K562 (cell line): Measurements from ENCODE around the gene C2CD5. TPM values are rescaled to one million over a fixed set of nuclear protein-coding genes. Genes with fewer than 3 reads are reported as not detected.

Experiments used
- ATAC-seq: fragments of 200-7000 bp; cut with Tn5 transposase; 3 replicates; pipeline ENCODE4 v1.9.1; 2020; ENCODE audit warnings: moderate library complexity
- BruUV-seq: library from RNA; stranded (reverse); fragments of 400-500 nt; replicated peaks from 2 replicates; lab custom pipeline; 2021; lab: Mats Ljungman, UMichigan
- CTCF ChIA-PET: fragments of 300-600 bp; formaldehyde crosslinking; extraction: SDS; loops from one replicate; lab custom pipeline; 2021; ENCODE audit warnings: low intra/inter-chr PET ratio; lab: Yijun Ruan, JAX
- POLR2A ChIA-PET: fragments of 300-600, 350-650 bp; sonication (Branson Sonifier 250); formaldehyde crosslinking; extraction: SDS; loops from one replicate; lab custom pipeline; 2021; ENCODE audit warnings: antibody characterized with exemption, inconsistent platforms; lab: Yijun Ruan, JAX
- DNase-seq, 4 experiments: peaks; one replicate each; pipeline versions ENCODE4 v3.0.0 to v3.0.0-alpha.2; 2011 to 2018; ENCODE audit warnings: low spot score in 3 of 4, mixed read lengths in 3 of 4; ENCODE audit errors: extremely low read depth in 1 of 4
- FAIRE-seq: peaks from 2 replicates; lab custom pipeline; 2011; peaks lifted over from hg19 to GRCh38; lab: Jason Lieb, UNC
- H2AFZ ChIP-seq: 2 replicates; pipeline ENCODE4 v1.6.0; 2011; ENCODE audit warnings: low read depth, low read length, control low read depth, inconsistent platforms
- H3K27ac ChIP-seq: fragments of 200-600 bp; 3 replicates; pipeline ENCODE4 v1.8.0; 2011; ENCODE audit warnings: low read depth, mild to moderate bottlenecking, control low read depth, inconsistent platforms, low read length, moderate library complexity, mixed read lengths; ENCODE audit errors: extremely low read depth
- H3K27me3 ChIP-seq, 2 experiments: fragments of 300-600 bp in 1 of 2; 2 replicates in 1 of 2; 3 replicates in 1 of 2; pipeline versions ENCODE4 v1.6.0 to v1.8.0; 2011; ENCODE audit warnings: inconsistent platforms in 2 of 2, low read length in 2 of 2, mild to moderate bottlenecking in 1 of 2, mixed read lengths in 1 of 2, moderate library complexity in 1 of 2; ENCODE audit not compliant: control insufficient read depth in 2 of 2, insufficient read depth in 2 of 2
- H3K36me3 ChIP-seq: fragments of 300-600 bp; 3 replicates; pipeline ENCODE4 v1.8.0; 2011; ENCODE audit warnings: mild to moderate bottlenecking, low read length, inconsistent platforms; ENCODE audit not compliant: control insufficient read depth, insufficient read depth
- H3K4me1 ChIP-seq, 2 experiments: fragments of 200-600 bp in 1 of 2; replicated peaks in 1 of 2; 2 replicates in 1 of 2; 3 replicates in 1 of 2; pipeline versions ENCODE4 v1.5.1 to v1.8.0; 2011; ENCODE audit warnings: inconsistent platforms in 2 of 2, low read length in 2 of 2, mild to moderate bottlenecking in 1 of 2, mixed read lengths in 1 of 2, moderate library complexity in 1 of 2; ENCODE audit not compliant: control insufficient read depth in 2 of 2, insufficient read depth in 2 of 2
- H3K4me2 ChIP-seq: 2 replicates; pipeline ENCODE4 v1.6.1; 2011; ENCODE audit warnings: low read length, control low read depth, inconsistent platforms, mixed read lengths; ENCODE audit not compliant: insufficient read depth
- H3K4me3 ChIP-seq: fragments of 200-600 bp; sonication (generic), shearing (Covaris generic); 2 replicates; pipeline ENCODE4 v1.5.1; 2016; ENCODE audit warnings: control low read depth, inconsistent platforms
- H3K79me2 ChIP-seq: fragments of 200-600 bp; 3 replicates; pipeline ENCODE4 v1.8.0; 2011; ENCODE audit warnings: low read length, inconsistent platforms; ENCODE audit not compliant: control insufficient read depth, insufficient read depth
- H3K9ac ChIP-seq, 2 experiments: 2 replicates each; pipeline versions ENCODE4 v1.6.0 to v1.6.1; 2011; ENCODE audit warnings: low read depth in 2 of 2, low read length in 2 of 2, control low read depth in 1 of 2, inconsistent platforms in 1 of 2, mild to moderate bottlenecking in 1 of 2, mixed read lengths in 1 of 2; ENCODE audit not compliant: insufficient read depth in 1 of 2
- H3K9me1 ChIP-seq: one replicate; pipeline ENCODE4 v1.6.0; 2011; ENCODE audit warnings: inconsistent platforms, mild to moderate bottlenecking, low read length, moderate library complexity; ENCODE audit not compliant: control insufficient read depth, insufficient read depth
- H3K9me3 ChIP-seq: replicated peaks from 2 replicates; pipeline ENCODE4 v1.5.1; 2011; ENCODE audit warnings: low read depth, low read length, inconsistent platforms; ENCODE audit not compliant: control insufficient read depth, insufficient read depth
- H4K20me1 ChIP-seq: replicated peaks from 2 replicates; pipeline ENCODE4 v1.6.1; 2011; ENCODE audit warnings: low read length, inconsistent platforms, mixed read lengths; ENCODE audit not compliant: control insufficient read depth, insufficient read depth
- BACH1 ChIP-seq: fragments of 200-800 bp; sonication (Bioruptor generic); IDR thresholded peaks from 2 replicates; pipeline ENCODE4 v1.6.1; 2016; ENCODE audit warnings: missing genetic modification characterization, missing compliant biosample characterization
- CSDE1 ChIP-seq, 2 experiments: fragments of 450-650 bp; IDR thresholded peaks; 2 replicates each; pipeline ENCODE4 v1.6.1; 2016; ENCODE audit warnings: mild to moderate bottlenecking in 1 of 2
- FOXP4 ChIP-seq: sonication (generic); formaldehyde crosslinking; IDR thresholded peaks from 2 replicates; pipeline ENCODE4 v1.8.0; 2022; ENCODE audit warnings: mild to moderate bottlenecking, missing genetic modification reagents, borderline replicate concordance
- MYBL2 ChIP-seq, 2 experiments: fragments of 450-650 bp in 1 of 2; sonication (generic) in 1 of 2; formaldehyde crosslinking in 1 of 2; IDR thresholded peaks; 2 replicates each; pipeline versions ENCODE4 v1.6.1 to v1.8.1; 2017 to 2022; ENCODE audit warnings: borderline replicate concordance in 1 of 2, inconsistent platforms in 1 of 2, low read depth in 1 of 2, mild to moderate bottlenecking in 1 of 2, missing genetic modification reagents in 1 of 2, moderate library complexity in 1 of 2
- THRB ChIP-seq: fragments of 450-650 bp; formaldehyde crosslinking; conservative IDR thresholded peaks from 2 replicates; pipeline ENCODE4 v1.4.0; 2022; ENCODE audit warnings: mild to moderate bottlenecking, missing genetic modification characterization
- ZNF407 ChIP-seq: fragments of 450-650 bp; IDR thresholded peaks from 2 replicates; pipeline ENCODE4 v1.6.1; 2016; ENCODE audit warnings: low read depth
- WGBS: fragments of 100-300 bp; shearing (Covaris generic); methylation state at CpG from one replicate; pipeline ENCODE4 v1.1.6; 2016; ENCODE audit warnings: low coverage, mixed read lengths; ENCODE audit not compliant: insufficient coverage; ENCODE audit errors: missing lambda C conversion rate; 5-methylcytosine and 5-hydroxymethylcytosine counted together
- in situ Hi-C: fragments of 300-500 bp; cut with MboI; formaldehyde crosslinking; loops from 4 replicates; pipeline ENCODE4 v1.15.0; 2018; ENCODE audit warnings: inconsistent platforms, mixed read lengths
- intact Hi-C: fragments of 100-400 bp; cut with micrococcal nuclease; formaldehyde crosslinking; loops from 2 replicates; pipeline ENCODE4 v1.14.2; 2022
- polyA plus RNA-seq, 8 experiments: library from polyadenylated mRNA; depleted of rRNA in 4 of 8; stranded (reverse) in 5 of 8; unstranded in 3 of 8; fragments of >200 nt; fragmentation: Nextera tagmentation in 2 of 8; fragmentation: Illumina TruSeq in 1 of 8; extraction: Ambion mirVana in 2 of 8; extraction: Trizol in 1 of 8; gene quantifications; 2 replicates each; pipeline versions ENCODE4 v1.2.1 to v1.2.3, GENCODE V29; 2011 to 2014; ENCODE audit warnings: inconsistent platforms in 1 of 8, missing spikeins in 1 of 8
- total RNA-seq, 7 experiments: library from RNA; depleted of rRNA in 6 of 7; stranded (reverse); fragments of >200 nt in 6 of 7; fragmentation: Illumina TruSeq in 2 of 7; extraction: Trizol in 2 of 7; gene quantifications; 2 replicates each; pipeline versions ENCODE4 v1.2.1 to v1.2.3, GENCODE V29; 2011 to 2021; ENCODE audit warnings: low replicate concordance in 1 of 7
- TF ChIP-seq, protein P1 (sequence below): IDR thresholded peaks from 2 replicates; pipeline ENCODE4 v1.6.1; 2011; ENCODE audit not compliant: insufficient read length; ENCODE audit errors: extremely low read depth
- TF ChIP-seq, protein P2 (sequence below): fragments of 450-650 bp; IDR thresholded peaks from 2 replicates; pipeline ENCODE4 v1.6.1; 2016

Gene C2CD5
- total and polyA plus RNA-seq, 9 of the 15 experiments (the other 6 are each of a cell fraction or from before 2014, with no cell fraction given), result 5.1 to 24.1 (median 14.3) TPM

DNA sequence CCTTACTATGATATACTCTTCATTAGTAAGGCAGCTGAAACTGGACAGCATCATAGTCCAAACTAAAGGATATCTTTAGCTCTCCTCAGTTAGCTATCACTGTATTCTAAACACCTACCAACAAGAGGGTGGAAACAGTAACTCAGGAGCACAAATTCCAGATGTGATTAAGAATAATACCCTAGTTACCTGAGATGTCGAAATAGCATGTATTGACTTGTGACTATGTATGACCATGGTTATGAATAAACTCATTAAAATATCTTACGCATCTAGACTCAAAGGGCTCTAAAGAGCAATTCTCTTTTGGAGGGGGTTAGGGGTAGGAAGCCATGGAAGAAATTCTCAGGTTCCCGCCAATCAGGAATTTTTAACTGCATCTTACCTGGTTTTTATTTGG is 90.8 kb downstream of the C2CD5 start:
- Histone ChIP-seq H3K79me2 (no peaks in the 10 kb centered on the region), H4K20me1 (no peaks in the 10 kb centered on the region), H3K9me1 (no peaks in the 10 kb centered on the region), H3K36me3 (peaks cover 4% of the 10 kb centered on the region; the same call in 1 of the 3 replicates), H3K9ac (no peak overlapping the region), H3K4me1 (no peaks in the 10 kb centered on the region), H3K27ac (no peak overlapping the region), H3K4me3 (no peak overlapping the region), H3K4me2 (no peak overlapping the region), H3K9me3 (no peaks in the 10 kb centered on the region), H3K27me3 (no peaks in the 10 kb centered on the region), H2AFZ (no peak overlapping the region)
- no peak for ATAC-seq
- no peak for DNase-seq
- POLR2A ChIA-PET, result no interaction called here
- CTCF ChIA-PET, result no interaction called here
- in situ Hi-C loops, result no loop called here
- BruUV-seq, result no TSS peak
- no peak for FAIRE-seq
- intact Hi-C loops, result no loop called here
- 83% methylated on average over 3 of the region's 3 CpGs for WGBS
- TF ChIP-seq, protein P1, sequence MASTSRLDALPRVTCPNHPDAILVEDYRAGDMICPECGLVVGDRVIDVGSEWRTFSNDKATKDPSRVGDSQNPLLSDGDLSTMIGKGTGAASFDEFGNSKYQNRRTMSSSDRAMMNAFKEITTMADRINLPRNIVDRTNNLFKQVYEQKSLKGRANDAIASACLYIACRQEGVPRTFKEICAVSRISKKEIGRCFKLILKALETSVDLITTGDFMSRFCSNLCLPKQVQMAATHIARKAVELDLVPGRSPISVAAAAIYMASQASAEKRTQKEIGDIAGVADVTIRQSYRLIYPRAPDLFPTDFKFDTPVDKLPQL, result no peak
- no peak for TF ChIP-seq CSDE1 (IDR thresholded peaks at IDR 0.05)
- no peak for TF ChIP-seq BACH1
- TF ChIP-seq MYBL2 (IDR thresholded peaks at IDR 0.05; ENCODE audit: low read depth), result no peak
- TF ChIP-seq MYBL2 (CRISPR knock-in tag; IDR thresholded peaks at IDR 0.05; ENCODE audit: borderline replicate concordance), result no peak
- TF ChIP-seq THRB (CRISPR knock-in tag), result no peak
- TF ChIP-seq FOXP4 (CRISPR knock-in tag), result no peak
- TF ChIP-seq ZNF407, result no peak
- TF ChIP-seq, protein P2, sequence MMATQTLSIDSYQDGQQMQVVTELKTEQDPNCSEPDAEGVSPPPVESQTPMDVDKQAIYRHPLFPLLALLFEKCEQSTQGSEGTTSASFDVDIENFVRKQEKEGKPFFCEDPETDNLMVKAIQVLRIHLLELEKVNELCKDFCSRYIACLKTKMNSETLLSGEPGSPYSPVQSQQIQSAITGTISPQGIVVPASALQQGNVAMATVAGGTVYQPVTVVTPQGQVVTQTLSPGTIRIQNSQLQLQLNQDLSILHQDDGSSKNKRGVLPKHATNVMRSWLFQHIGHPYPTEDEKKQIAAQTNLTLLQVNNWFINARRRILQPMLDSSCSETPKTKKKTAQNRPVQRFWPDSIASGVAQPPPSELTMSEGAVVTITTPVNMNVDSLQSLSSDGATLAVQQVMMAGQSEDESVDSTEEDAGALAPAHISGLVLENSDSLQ, result no peak
